GM18873 (cell line): Measurements from ENCODE around the gene VCL.
"Not testable (repeated sequence)": the region's sequence is repeated elsewhere in the genome, so short reads cannot be mapped to it uniquely, and the experiment has no call there.

ENCODE experiments used
- ATAC-seq: cut with Tn5 transposase; IDR thresholded peaks from one replicate; pipeline ENCODE4 v1.9.1; 2021; ENCODE audit warnings: mild to moderate bottlenecking, moderate library complexity, moderate number of reproducible peaks; ENCODE audit not compliant: unreplicated experiment, low FRiP score

Gene VCL

DNA sequence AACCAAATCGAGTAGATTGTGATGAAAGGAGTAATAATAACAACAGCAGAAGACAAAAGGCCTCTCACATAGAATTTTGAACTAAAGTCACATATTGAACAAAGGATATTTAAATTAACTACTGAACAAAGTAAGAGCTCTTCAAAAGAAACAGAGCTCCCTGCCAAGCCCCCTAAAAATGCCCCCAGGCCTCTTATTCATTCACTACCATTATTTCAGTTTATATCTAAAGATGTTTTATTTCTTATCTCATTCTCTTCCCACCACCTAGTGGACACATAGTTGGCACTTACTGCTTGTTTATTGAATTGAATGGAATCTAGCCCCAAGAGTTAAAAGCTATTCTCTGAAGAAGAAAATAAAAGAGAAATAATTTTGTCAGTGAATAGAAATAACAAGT is 37.4 kb downstream of the VCL start:
- ATAC-seq = no peak

DNA sequence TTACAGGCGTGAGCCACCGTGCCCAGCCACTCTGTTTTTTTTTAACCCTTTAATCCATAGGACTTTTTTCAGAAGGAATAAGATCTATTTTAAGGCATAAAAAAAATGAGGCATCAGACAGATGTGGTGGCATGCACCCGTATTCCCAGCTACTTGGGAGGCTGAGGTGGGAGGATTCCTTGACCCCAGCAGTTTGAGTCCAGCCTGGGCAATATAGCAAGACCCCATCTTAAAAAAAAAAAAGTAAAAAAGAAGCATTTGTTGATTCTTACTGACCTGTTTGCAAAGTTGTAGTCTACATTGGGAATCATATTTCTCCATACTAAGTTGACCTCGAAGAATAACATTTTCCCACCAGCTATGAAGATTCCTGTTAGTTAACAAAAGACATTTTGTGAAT is 38.6 kb downstream of the VCL start:
- no peak for ATAC-seq

DNA sequence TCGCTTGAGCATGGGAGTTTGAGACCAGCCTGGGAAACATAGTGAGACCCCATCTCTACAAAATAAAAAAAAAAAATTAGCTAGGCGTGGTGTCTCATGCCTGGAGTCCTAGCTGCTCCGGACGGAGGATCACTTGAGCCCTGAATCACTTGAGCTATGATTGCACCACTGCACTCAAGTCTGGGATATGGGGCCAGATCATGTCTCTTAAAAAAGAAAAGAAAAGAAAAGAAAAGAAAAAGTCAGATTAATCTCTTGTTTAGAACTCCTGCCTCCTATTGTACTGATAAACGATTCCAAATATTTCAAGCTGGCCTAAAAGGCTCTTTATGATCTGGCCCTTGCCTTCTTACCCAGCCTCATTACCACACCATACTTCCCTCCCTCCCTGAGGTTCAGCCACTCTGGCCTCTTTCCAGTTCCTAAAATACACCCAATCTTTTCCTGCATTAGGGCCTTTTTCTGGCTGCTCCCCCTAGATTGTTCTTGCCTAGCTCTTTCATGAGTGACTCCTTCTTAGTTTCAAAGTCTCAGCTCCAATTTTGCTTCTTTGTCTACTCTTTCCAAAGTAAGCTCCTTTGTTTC is 41.7 kb downstream of the VCL start:
- ATAC-seq = no peak

DNA sequence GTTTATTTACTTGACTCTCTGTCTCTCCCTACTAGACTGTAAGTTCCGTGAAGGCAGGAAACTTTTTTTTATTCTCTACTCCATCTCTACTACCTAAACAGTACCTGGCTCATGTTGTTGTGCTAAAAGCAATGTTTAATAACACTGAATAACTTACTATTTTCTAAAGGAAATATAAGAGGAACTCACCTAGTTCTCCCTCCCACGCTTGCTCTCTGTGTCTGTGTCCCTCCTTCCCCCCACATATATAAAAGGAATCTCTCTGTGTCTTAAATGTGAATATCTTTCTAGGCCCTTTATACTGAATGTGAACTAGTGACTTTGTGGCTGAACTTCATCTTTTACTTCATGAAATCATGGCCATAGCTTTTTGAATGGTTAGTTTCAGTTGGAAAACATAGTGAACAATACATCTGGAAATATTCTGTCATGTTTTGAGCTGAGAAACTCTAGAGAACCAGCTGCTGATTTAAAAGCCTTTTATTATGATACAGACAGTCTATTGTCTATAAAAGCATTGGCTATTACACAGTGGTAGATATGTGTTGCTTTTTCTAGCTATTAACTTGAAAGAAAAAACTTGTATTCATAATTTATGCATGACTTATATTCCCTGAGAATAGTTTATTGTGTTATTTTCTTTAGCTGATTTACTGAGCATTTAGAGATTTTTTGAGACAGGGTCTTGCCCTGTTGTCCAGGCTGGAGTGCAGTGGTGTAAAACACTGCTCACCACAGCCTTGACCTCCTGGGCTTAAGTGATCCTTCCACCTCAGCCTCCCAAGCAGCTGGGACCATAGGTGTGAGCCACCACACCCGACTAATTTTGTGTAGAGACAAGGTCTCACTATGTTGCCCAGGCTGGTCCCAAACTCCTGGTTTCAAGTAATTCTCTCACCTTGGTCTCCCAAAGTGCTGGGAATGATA is 42.5 kb downstream of the VCL start:
- ATAC-seq = no peak

DNA sequence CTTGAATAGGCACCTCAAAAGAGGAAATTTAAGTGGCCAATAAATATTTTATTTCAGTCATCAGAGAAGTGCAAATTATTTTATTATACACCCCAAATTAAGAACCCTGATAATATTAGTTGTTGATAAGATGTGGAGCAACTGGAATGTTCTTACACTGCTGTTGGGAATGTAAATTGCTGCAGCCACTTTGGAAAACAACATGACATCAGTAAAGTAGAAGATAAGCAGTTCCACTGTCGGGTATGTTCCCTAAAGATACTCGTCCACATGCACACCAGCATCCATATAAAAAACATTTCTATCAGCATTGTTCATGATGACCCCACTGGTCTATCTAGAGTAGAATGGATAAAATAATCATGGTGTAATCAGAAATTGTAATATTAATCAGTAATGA is 46.5 kb downstream of the VCL start:
- ATAC-seq = no peak

DNA sequence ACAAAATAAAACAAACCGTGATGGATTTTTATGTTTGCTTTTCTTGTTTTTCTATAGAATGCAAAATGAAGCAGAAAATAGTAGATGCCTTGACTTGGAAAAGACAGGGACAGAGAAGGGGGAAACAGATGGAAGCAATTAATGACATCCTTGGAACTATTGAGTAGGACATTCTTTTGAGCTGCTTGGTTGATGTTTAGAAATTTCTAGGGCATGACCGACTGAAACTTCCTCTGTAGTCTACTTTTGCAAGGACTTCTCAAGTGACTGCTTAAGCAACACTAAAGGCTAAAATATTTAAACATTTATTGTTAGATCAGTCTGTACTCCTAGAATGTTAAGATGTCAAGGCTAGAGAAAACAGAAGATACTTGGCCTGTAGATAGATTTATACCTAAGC is 49.4 kb downstream of the VCL start:
- ATAC-seq = no peak

DNA sequence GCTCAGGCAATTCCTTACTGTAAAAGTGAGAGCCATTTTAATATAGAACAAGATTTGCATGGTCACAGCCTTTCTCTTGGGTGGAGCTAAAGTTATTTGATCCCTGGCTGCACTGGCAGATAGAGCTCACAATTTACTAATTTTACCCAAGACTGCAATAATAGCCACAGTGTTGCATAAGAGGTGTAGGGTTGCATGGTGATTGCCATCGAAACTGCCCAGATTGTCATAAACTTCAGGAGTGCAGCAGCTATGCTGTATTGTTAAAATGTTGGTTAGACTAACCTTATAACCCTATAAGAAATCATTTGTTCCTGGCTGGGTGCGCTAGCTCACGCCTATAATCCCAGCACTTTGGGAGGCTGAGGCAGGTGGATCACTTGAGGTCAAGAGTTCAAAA is 50.0 kb downstream of the VCL start:
- ATAC-seq = no peak

DNA sequence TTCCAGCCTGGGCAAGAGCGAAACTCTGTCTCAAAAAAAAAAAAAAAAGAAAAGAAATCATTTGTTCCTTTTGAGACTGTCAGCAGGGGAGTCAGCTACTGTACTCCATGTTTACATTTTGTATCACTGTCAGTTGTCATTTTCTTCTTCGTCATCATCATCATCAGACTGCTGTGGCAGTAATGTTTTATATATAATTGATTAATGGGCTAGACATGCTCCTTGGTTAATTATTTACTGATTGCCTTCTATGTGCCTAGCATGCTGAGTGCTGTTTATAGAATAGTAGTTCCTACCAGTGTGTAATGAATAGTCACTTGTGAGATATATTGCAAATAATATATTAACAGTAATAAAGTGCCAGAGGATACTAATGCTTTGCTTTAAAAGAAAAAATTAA is 50.5 kb downstream of the VCL start:
- ATAC-seq = no peak

DNA sequence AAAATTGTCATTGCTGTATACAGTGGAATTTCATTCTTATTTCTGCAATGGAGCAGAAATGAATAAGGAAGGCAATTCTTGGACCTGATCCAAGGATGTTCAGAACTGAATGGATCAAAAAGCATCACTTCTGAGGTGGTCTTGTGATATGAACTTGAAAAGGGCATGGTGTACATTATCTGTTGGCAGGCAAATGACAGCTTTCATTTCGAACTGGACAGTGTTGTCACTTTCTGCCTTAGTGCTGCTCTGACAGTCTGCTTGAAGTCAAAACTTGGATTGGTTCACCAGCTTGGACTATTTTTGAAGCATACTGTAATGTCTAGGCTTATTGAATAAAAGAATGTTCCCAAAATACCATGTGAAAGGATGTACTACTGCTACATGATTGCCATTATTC is 52.0 kb downstream of the VCL start:
- no peak for ATAC-seq

DNA sequence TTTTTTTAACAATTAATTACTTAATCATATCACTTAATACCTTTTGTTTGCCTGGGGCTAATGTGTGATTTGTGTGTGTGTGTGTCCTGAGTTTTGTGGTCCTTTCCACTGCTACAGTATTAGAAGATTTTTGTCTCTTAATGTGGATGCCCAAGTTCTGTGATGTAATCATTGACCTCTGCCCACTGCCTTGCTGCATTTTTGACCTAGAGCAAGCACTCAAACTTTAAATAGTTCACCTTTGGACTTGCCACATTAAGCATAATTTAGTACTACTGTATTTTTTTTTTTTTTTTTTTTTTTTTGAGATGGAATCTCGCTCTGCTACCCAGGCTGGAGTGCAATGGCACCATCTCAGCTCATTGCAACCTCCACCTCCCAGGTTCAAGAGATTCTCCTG is 52.7 kb downstream of the VCL start:
- no peak for ATAC-seq

DNA sequence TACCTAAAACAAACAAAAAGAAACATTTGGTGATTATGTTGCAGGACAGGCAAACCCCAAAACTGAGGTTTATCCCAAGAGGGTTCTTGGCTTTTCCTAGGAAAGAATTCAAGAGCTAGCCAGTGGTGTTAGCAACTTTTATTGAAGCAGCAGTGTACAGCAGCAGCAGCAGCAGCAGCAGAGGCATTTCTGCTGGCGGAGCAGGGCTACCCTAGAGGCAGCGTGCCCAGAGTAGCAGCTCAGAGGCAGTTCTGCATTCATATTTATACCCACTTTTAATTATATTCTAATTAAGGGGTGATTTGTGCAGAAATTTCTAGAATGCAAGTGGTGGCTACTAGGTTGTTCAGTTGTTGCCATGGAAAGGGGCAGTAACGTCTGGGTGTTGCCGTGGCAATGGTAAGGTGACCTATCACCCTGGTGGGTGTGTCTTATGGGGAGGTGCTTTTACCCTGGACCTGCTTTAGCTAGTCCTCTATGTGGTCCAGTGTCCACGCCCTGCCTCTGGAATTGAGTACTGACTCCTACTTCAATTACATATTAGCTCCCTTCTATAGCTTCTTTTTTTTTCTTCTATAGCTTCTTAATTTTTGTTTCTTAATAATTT is 53.9 kb downstream of the VCL start:
- no peak for ATAC-seq

DNA sequence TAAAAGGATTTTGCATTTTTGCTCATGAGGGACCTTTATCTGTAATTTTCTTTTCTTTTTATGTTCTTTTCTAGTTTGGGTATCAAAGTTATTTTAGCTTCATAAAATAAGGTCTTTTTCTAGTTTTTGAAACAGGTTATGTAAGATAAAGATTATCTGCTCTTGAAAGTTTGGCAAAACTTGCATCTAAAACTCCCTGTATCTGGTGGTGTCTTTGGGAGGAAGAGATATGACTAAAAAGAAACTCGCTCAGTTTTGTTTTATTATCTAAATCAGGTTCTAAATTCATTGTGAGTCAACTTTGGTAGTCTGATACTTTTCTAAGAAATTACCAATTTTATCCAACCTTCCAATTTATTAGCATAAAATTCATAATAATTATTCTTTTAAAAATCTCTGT is 55.1 kb downstream of the VCL start:
- ATAC-seq = no peak

DNA sequence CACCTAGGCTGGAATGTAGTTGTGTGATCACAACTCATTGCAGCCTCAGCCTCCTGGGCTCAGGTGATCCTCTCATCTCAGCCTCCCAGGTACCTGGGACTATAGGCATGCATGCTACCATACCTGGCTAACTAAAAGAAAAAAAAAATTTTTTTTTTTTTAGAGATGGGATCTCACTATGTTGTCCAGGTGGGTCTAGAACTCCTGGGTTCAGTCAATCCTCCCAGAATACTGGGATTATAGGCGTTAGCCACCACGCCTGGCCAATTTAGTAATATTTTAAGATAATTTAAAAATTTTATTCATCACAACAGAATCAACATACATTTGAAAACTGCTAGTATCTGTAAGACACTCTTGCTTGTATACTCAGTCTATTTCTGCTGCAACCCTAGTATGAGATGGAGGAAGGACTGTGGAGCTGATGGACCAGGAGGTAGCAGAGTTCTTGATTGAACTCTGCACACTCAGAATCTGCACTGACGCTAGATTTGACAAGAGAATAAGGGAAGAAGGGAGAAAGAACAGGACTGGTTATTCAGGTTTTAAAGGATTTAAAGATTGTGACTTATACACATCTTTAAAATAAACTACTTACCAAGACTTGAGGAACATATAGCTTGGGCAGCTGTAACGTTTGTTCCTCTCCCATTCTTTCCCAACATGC is 57.6 kb downstream of the VCL start:
- ATAC-seq = no peak

DNA sequence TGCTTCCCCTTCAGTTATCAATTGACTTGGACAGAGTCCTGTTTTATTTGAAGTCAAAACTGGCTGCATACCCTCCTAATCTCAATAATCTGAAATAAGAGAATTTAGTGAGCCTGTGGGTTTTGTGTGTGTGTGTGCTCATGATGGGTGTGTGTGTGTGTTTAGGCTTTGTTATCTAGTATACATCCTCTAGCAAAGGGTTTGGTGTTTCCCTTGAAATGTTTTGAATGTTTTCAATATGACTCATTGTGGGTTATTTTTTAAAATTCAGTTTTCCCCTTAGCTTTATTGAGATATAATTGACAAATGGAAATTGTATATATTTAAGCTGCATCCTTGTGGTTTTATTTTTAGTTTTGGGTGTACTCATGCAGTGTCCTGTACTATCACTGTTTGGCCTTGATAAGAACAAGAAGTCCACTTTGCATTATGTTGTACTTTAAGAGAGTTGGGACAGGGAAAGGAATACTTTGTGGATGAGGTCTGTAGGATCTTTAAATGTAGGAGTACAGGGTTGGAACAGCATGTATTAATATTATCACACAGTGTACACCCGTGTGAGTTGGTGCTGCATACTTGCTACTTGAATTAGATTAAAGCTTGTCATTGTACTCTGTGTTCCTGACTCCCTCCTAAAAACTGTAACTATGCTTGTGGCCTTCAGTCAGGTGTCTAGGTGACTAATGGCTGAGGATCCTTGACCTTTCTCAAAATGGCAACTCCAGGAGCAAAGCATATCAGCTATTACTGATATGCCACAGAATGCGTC is 58.3 kb downstream of the VCL start:
- ATAC-seq = no peak

DNA sequence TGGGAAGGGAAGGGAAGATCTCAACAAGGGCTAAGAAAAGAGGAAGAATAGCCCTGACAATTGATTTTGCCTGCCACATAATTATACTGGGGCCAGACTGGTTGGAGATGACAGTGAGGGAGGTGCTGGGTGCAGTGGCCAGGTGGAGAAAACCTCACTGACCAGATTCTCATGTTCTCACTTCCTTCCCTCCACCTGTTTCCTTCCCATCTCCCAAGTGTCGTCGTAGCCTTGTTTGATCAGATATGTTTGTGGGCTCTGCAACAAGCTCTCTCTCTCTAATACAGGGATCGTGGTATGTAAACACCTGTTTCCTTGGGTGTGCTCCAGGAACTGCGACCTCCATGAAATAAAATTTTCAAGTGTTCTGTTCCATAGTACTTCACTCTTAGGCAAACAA is 60.2 kb downstream of the VCL start:
- no peak for ATAC-seq

DNA sequence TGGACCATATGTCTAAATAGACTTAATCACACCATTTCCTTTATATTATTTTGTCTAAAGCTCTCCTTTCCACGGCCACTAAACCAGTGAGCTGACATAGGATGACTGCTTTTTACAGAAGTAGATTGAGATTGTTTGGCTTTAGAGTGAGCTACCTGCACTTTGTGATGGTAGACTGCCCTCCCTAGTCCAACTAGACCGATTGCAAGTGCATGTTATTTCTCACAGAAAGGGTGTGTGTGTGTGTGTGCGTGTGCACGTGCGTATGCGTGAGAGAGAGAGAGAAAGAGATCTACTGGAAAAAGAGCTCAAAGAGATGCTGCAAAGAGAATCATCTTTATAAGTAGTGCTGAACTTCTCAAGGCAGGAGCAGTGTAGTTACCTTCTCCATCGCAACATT is 60.7 kb downstream of the VCL start:
- ATAC-seq = no peak

DNA sequence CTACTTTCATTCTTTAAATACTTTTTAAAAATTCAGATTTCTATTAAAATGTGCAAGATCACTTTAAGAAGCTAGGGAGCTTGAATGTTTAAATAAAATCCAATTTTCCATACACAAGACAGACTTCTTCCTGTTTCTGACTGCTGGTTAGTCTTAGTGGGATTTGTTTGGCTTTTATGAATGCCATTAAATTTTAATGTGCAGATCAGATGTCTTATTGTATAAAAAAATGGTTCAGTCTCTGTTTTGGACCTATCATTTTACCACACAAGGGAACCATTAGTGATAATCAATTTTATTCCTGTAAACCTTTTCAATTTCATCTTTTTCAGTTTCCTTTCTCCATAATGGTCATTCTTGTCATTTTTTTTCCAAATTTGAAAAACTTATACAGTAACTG is 63.2 kb downstream of the VCL start:
- no peak for ATAC-seq

DNA sequence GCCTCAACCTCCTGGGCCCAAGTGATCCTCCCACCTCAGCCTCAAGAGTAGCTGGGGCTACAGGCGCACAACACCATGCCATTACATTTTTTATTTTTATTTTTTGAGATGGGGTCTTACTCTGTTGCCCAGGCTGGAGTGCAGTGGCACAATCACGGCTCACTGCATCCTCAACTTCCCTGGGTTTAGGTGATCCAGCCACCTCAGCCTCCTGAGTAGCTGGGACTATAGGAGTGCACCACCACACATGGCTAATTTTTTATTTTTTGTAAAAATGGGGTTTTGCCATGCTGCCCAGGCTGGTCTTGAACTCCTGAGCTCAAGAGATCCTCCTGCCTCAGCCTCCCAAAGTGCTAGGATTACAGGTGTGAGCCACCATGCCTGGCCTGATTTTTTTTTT is 64.1 kb downstream of the VCL start:
- ATAC-seq = not testable (repeated sequence)

DNA sequence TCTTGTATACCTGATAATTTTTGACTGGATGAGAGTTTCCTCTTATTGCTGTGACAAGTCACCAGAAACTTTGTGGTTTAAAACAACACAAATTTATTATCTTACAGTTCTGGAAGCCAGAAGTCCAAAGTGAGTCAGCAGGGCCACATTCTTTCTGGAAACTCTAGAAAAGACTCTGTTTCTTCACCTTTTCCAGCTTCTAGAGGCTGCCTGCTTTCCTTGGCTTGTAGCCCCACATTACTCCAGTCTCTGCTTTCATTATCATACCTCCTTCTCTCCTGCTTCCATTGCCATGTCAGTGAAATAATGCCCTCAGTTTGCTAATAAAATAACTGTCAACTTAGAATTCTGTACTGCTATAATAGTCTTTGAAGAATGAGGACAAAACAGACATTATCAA is 65.3 kb downstream of the VCL start:
- no peak for ATAC-seq
